HCT116 (cell line): Measurements from ENCODE around the gene IL37.

ENCODE experiments used
- CTCF ChIP-seq, 3 experiments: fragments of 200-600 bp in 1 of 3; sonication (generic) in 1 of 3; IDR thresholded peaks in 2 of 3; conservative IDR thresholded peaks in 1 of 3; 2 replicates each; pipeline ENCODE4 v1.5.1; 2012 to 2017; ENCODE audit warnings: low read depth in 2 of 3, low read length in 2 of 3, antibody characterized with exemption in 1 of 3, borderline replicate concordance in 1 of 3, control low read depth in 1 of 3, mild to moderate bottlenecking in 1 of 3, mixed read lengths in 1 of 3, mixed run types in 1 of 3, moderate library complexity in 1 of 3; ENCODE audit not compliant: insufficient read depth in 1 of 3
- EGR1 ChIP-seq: IDR thresholded peaks from 2 replicates; pipeline ENCODE4 v1.6.1; 2012; ENCODE audit warnings: low read depth
- EZH2phosphoT487 ChIP-seq: fragments of 200-600 bp; IDR thresholded peaks from 2 replicates; pipeline ENCODE4 v1.6.1; 2018; ENCODE audit warnings: antibody characterized with exemption, borderline replicate concordance
- REST ChIP-seq: IDR thresholded peaks from 2 replicates; pipeline ENCODE4 v1.6.1; 2012; ENCODE audit warnings: low read depth
- SIN3A ChIP-seq: IDR thresholded peaks from 2 replicates; pipeline ENCODE4 v1.6.1; 2012; ENCODE audit warnings: low read depth
- SP1 ChIP-seq: IDR thresholded peaks from 2 replicates; pipeline ENCODE4 v1.6.1; 2012; ENCODE audit warnings: low read depth
- SRF ChIP-seq: IDR thresholded peaks from 2 replicates; pipeline ENCODE4 v1.6.1; 2012; ENCODE audit warnings: low read depth

GRCh38 chr2:112879491-112880041 lies 31.4 kb upstream of the IL37 start:
- TF ChIP-seq CTCF (IDR thresholded peaks at IDR 0.05 in 2 of 3, conservative IDR thresholded peaks at IDR 0.05 in 1 of 3; ENCODE audit: borderline replicate concordance in 1 of 3, insufficient read depth in 1 of 3, low read depth in 2 of 3, low read length in 2 of 3) (no peak), EGR1 (no peak), SP1 (no peak), REST (no peak), SRF (no peak), EZH2phosphoT487 (no peak), SIN3A (no peak)
